IPS-18c (cell line): ENCODE measurements around the gene SLC25A42.

Experiments used
- H3K4me3 ChIP-seq: 2 replicates; pipeline ENCODE4 v1.7.0; 2013; ENCODE audit warnings: low read depth, mild to moderate bottlenecking, low read length, moderate library complexity; ENCODE audit not compliant: insufficient read depth
- H3K9me3 ChIP-seq: one replicate; pipeline ENCODE4 v1.6.1; 2013; ENCODE audit warnings: mild to moderate bottlenecking, low read length, moderate library complexity; ENCODE audit not compliant: control insufficient read depth, insufficient read depth

SLC25A42 gene

DNA sequence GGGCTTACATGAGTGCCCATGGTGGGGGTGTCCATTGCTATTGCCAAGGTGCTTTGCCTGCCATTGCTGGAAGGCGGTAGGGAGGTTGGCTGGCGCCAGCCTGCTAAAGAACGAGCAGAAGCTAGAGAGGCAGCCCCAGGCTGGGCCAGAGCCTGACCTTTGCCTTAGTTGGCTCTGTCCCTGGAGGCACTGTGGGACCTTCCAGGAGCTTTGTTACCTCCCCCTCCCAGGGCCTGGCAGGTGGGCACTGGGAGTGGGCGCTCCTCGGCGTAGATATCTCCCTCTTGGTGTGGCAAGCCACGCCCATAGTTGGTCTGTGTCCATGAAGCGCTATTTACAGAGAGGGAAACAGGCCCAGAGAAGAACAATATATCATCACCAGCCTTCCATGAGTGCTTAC is 2.3 kb upstream of the SLC25A42 start:
- Histone ChIP-seq H3K4me3 (no peak overlapping the region), H3K9me3 (no peaks in the 10 kb centered on the region)

- H3K4me3 ChIP-seq = peak overlapping the region; percentile 49; the same call in 1 of the 2 replicates
- no peaks in the 10 kb centered on the region for H3K9me3 ChIP-seq
Observed at GRCh38 chr19:19062454-19063182, 1.2 kb upstream of the SLC25A42 start.

DNA sequence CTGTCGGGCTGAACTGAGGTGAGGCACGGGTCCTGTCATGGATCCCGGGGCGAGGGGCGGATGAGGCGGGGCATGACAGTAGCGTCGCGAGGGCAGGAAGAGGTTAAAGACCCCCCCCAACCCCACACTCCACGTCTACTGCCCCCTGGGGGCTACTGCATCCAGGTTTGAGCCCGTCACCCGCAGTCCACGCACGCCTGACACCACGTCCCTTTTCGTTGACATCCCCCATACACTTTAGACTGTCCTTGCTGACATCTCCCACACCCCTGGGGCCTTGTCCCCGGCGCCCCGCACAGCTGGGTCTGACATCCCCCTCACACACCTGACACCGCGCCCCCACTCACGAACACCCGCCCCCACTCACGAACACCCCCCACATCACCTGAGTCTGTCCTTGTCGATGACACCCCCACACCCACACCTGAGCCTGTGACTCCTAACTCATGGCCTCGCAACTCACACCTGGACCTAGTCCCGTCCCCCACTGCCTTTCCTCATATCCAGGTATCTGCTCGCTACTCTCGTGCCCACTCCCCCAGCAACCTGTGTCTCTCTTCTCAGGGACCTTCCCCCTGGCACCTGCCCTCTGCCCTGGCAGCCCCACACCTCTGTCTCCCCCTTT is 416 bp downstream of the SLC25A42 start:
- H3K4me3 ChIP-seq = peak overlapping the region; percentile 63

GRCh38 chr19:19064811-19065745 is 1.3 kb downstream of the SLC25A42 start:
- H3K9me3 ChIP-seq = no peaks in the 10 kb centered on the region
- H3K4me3 ChIP-seq = peak overlapping the region; percentile 4; the same call in 1 of the 2 replicates

More for the DNA sequence above, 416 bp downstream of the SLC25A42 start:
- H3K9me3 ChIP-seq = no peaks in the 10 kb centered on the region

GRCh38 chr19:19067276-19068072 is 3.7 kb downstream of the SLC25A42 start:
- H3K4me3 ChIP-seq = no peak overlapping the region

DNA sequence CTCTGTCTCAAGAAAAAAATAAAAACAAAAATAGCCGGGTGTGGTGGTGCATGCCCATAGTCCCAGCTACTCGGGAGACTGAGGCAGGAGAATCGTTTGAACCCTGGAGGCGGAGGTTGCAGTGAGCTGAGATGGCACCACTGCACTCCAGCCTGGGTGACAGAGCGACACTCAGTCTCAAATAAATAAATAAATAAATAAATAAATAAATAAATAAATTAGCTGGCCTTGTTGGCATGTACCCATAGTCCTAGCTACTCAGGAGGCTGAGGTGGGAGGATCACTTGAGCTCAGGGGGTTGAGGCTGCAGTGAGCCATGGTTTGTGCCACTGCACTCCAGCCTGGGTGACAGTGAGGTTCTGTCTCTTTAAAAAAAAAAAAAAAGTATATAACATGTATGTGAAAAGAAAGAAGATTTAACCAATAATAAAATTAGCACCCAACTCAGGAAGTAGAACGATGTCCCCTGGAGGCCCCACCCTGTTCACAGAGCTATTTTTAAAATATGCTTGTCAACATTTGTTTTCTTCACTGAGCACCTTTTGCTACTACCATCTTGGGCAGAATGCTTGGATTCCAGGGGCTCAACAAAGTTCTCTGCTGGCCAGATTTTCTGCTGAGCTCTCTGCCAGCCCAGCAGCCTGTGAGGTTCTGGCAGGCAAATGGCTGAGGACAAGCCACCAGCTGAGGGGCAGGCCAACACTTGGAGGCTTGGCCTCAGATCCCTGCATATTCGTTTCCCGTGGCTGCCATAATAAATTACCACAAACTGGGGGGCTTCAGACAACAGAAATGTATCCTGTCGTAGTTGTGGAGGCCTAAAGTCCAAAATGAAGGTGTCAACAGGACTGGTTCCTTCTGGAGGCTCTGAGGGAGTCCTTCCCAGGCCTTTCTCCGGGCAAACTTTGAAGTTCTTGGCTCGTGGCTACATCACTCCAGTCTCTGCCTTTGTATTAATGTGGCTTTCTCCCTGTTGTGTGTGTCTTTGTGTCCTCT is 5.2 kb downstream of the SLC25A42 start:
- Histone ChIP-seq H3K4me3 (no peak overlapping the region), H3K9me3 (no peaks in the 10 kb centered on the region)

More at GRCh38 chr19:19067276-19068072, 3.7 kb downstream of the SLC25A42 start:
- no peaks in the 10 kb centered on the region for H3K9me3 ChIP-seq

DNA sequence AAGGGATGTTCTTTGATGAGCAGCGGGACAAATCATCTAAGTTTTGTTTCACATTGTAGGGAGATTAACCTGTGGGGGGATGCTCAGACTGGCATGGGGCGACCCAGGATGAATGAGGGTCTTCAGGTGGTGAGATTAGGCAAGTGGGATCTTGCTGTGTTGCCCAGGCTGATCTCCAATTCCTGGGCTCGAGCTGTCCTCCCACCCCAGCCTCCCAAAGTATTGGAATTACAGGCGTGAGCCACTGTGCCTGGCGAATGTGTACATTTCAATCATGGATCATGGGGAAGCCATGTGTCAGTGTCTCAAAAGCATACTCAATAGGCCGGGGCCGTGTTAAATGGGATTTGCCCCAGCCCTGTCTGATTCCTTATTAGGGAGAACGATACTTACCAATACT is 8.1 kb downstream of the SLC25A42 start:
- H3K9me3 ChIP-seq = no peaks in the 10 kb centered on the region
- H3K4me3 ChIP-seq = no peak overlapping the region

- H3K9me3 ChIP-seq = no peaks in the 10 kb centered on the region
- H3K4me3 ChIP-seq = no peak overlapping the region
Observed at GRCh38 chr19:19074196-19074882, 10.5 kb downstream of the SLC25A42 start.

GRCh38 chr19:19075126-19075525 is 11.3 kb downstream of the SLC25A42 start:
- Histone ChIP-seq H3K9me3 (no peaks in the 10 kb centered on the region), H3K4me3 (no peak overlapping the region)

DNA sequence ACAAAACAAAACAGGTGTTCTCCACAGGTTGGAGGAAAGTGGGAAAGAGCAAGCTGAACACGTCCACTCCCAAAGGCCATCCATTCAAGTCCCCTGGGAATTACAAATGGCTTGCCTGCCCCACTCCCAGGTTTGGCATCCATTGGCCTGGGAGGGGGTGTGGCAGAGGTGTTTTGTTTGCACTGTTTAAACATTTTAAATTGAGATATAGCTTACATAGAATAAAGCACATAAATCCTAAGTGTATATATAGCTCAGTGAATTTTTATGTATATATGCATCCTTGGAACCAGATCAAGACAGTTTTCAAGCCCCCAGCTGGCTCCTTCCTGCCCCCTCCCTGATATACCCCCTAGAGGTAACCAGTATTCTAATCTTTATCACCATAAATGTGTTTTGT is 12.7 kb downstream of the SLC25A42 start:
- no peaks in the 10 kb centered on the region for H3K9me3 ChIP-seq

DNA sequence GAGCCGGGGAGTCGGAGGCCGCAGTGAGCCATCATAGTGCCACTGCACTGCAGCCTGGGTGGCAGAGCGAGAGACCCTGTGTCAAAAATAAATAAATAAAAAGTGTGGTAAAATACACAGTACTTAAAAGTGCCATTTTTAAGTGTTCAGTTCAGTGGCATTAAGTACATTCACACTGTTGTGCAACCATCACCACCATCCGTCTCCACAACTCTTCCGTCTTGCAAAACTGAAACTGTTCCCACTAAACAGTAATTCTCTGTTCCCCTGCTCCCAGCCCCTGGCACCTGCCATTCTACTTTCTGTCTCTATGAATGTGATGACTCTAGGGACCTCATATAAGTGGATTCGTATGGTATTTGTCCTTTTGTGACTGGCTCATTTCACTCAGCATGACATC is 13.3 kb downstream of the SLC25A42 start:
- Histone ChIP-seq H3K9me3 (no peaks in the 10 kb centered on the region), H3K4me3 (no peak overlapping the region)

More for the DNA sequence above, 12.7 kb downstream of the SLC25A42 start:
- H3K4me3 ChIP-seq = no peak overlapping the region

DNA sequence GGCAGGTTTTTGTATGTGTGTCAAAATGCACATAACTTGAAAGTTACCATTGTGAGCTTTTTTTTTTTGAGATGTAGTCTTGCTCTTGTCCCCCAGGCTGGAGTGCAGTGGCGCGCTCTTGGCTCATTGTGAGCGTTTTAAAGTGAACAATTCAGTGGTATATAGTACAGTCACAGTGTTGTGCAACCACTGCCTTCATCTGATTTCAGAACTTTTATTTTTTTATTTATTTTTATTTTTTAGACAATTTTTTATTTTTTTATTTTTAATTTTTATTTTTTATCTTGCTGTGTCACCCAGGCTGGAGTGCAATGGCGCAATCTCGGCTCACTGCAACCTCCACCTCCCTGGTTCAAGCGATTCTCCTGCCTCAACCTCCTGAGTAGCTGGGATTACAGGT is 15.0 kb downstream of the SLC25A42 start:
- Histone ChIP-seq H3K9me3 (no peaks in the 10 kb centered on the region), H3K4me3 (no peak overlapping the region)

GRCh38 chr19:19079571-19079970 is 15.8 kb downstream of the SLC25A42 start:
- H3K9me3 ChIP-seq = no peaks in the 10 kb centered on the region
- H3K4me3 ChIP-seq = no peak overlapping the region

DNA sequence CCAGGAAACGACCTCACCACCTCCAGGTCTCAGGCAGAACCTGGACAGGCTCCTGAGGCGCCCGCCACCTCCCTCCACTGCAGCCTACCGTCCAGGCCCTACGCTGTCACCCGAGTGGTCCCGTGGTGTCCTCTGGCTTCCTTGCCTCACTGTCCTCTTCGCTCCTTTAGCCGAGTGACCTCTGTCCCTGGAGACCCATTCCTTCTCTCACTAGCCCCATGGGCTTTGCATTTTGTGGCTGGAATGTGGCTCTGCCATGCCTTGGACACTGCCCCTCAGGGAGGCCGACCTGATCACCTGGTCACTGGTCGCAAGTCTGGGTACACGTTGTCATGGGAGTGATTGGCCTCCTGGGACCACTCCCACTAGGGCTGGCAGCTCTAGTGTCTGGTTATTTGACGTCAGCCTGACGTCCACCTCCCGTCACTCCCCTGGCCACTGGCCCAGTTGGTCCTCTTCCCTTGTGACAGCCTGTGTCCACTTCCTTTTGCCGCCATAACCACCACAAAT is 17.9 kb downstream of the SLC25A42 start:
- no peak overlapping the region for H3K4me3 ChIP-seq
- no peaks in the 10 kb centered on the region for H3K9me3 ChIP-seq
